Stimulated activated CD4-positive, alpha-beta T cell treated with anti-CD3 and anti-CD28 coated beads, TNF-alpha, amount 100 ng/mL, for 48 hours (primary cell): ENCODE results near the gene MOCS2.

Experiments used
- DNase-seq, 3 donors: peaks; one replicate each; pipeline ENCODE4 v3.0.0-alpha.2; 2020; ENCODE audit warnings: low read depth in 3 of 3

MOCS2 gene

DNA sequence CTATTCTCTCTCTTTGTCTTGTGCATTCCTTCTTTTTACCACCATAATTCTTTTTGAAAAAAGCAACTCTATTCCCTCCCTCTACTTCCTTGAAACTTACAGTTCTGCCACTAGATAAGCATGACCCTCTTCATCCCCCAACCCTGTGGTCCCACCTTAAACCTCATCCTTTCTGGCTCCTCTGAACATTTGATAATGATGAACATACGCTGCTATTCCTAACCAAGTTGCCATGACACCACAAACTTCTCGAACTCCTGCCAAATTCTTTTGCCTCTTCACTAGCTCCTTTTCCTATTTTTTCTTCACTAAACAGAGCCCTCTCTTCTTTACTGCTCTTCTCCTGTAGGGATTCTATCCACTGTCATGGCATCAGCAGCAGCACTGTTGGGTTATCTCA lies 57.1 kb downstream of the MOCS2 start:
- DNase-seq, result no peak

DNA sequence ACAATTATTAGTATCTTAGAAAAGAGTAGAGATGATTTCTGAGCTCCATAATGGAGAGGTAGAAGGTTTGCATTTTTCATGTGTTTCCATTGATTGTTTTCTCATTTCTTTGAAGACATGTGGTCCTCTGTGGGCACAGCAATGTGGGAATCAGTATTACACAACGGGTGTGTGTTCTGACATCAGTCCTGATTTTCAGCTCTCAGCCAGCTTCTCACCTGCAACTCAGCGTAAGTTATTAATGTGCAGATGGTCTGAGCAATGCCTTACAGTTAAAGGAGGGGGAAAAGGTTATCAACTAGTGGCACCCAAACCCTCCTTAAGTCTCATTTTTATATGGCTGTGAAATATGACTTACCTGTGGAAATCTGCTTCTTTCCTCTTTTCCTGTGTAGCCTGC lies 61.3 kb downstream of the MOCS2 start:
- DNase-seq, result no peak
